Measurements from ENCODE around the gene TRAF3IP1. TPM values are rescaled to one million over a fixed set of nuclear protein-coding genes. Genes with fewer than 3 reads are reported as not detected.
A peak's percentile ranks its signal among the peaks of the same experiment; 100 is the strongest.

The TRAF3IP1 gene
- total RNA-seq, 1 donor from 2014 or later, result 9.4 TPM

DNA sequence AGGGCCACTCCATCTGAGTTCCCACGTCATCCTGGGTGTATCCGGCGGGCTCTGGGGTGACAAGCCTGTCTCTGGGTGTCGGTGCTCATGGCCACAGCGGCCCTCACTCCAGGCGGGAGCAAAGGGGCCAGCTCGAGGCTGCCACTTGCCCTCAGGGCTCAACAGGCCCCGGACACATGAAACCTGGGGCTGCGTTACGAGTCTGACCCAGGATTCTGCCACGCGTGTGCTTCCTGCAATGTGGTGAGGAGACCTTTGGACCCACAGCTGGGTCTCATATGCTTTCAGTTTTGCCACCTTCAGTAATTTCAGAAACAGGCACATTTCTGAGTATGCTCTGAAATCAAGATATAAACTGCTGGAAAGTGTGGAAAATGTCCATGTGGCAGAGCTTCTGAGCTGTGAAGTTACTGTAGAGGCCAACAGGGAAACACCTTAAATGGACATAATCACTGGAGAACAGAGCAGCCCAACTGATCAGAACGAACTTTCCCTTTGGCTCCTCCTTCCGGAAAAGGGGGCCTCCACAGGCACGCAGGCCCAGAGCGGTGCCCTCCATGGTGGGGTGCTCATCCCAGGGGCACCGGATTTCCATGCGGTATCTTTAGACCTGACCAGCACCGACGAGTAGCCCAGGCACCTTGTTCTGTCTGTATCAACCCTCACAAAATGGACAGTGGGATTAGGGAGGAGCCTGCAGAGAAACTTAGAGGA, 46.0 kb upstream of the TRAF3IP1 start:
- Histone ChIP-seq H3K27me3 (ENCODE audit: control insufficient read depth, insufficient read depth, low read length) (no peaks in the 10 kb centered on the region), H3K36me3 (ENCODE audit: control insufficient read depth, insufficient read depth, low read length) (no peaks in the 10 kb centered on the region), H3K4me3 (ENCODE audit: low read depth, low read length) (no peak overlapping the region)
- TF ChIP-seq, protein P1, sequence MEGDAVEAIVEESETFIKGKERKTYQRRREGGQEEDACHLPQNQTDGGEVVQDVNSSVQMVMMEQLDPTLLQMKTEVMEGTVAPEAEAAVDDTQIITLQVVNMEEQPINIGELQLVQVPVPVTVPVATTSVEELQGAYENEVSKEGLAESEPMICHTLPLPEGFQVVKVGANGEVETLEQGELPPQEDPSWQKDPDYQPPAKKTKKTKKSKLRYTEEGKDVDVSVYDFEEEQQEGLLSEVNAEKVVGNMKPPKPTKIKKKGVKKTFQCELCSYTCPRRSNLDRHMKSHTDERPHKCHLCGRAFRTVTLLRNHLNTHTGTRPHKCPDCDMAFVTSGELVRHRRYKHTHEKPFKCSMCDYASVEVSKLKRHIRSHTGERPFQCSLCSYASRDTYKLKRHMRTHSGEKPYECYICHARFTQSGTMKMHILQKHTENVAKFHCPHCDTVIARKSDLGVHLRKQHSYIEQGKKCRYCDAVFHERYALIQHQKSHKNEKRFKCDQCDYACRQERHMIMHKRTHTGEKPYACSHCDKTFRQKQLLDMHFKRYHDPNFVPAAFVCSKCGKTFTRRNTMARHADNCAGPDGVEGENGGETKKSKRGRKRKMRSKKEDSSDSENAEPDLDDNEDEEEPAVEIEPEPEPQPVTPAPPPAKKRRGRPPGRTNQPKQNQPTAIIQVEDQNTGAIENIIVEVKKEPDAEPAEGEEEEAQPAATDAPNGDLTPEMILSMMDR (IDR thresholded peaks at IDR 0.05; ENCODE audit: insufficient read depth, low read length, poor library complexity, severe bottlenecking), result no peak
- no peak for DNase-seq (ENCODE audit: low read depth)

DNA sequence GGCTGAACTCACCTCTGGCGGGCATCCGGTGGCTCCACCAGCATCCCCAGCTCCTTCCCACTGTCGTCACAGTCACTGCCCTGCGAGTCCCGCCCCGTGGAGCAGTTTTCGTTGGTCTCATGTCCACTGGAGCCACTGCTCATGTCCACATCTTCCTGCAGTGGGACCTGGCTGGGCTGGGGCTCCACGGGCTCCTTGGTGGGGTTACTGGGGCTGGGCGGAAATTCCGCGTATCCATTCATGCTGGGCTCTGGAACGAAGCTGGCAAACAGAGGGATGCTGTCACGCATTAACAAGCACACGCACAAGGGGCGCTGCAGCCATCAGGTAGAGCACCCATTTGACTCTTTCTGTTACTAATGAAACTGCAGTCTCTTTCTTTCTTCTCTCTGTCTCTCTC, 42.6 kb upstream of the TRAF3IP1 start:
- TF ChIP-seq, protein P1 (IDR thresholded peaks at IDR 0.05; ENCODE audit: insufficient read depth, low read length, poor library complexity, severe bottlenecking), result peak; percentile 42
- Histone ChIP-seq H3K36me3 (ENCODE audit: control insufficient read depth, insufficient read depth, low read length) (no peaks in the 10 kb centered on the region), H3K4me3 (ENCODE audit: low read depth, low read length) (no peak overlapping the region), H3K27me3 (ENCODE audit: control insufficient read depth, insufficient read depth, low read length) (no peaks in the 10 kb centered on the region)
- no peak for DNase-seq (ENCODE audit: low read depth)

DNA sequence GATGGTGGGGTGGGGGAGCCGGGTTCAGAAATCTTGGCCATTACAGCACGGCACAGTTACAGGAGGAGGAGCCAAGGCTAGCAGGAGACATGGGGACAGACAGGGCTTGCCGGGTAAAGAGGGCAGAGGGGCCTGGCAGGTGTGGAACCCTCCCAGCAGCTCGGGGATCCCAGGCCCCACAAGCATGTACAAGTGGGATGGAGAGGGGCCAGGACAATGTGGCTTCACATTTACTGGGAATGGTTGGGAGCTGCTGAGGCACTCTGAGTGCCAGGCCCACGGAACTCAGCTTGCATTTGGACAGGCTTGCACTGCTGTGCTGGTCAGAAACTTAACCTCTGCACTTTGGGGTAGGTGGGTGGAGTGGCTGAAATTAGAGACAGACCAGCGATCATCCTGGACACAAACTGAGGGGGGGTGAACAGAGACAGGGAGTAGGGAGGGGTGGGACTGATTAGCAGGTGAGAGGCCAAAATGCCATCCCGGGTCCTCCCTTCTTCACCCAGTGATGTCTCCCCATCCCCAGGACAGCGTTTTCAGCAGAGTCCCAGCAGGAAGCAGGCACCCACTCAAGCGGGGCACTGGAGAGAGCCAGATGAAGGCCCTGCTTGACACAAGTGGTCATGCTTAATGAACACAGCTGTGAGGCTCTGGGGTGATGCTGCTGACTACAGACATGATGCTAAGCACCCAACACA, 41.5 kb upstream of the TRAF3IP1 start:
- TF ChIP-seq, protein P1 (IDR thresholded peaks at IDR 0.05; ENCODE audit: insufficient read depth, low read length, poor library complexity, severe bottlenecking), result no peak
- H3K36me3 ChIP-seq (ENCODE audit: control insufficient read depth, insufficient read depth, low read length), result no peaks in the 10 kb centered on the region
- no peak for DNase-seq (ENCODE audit: low read depth)
- H3K27me3 ChIP-seq (ENCODE audit: control insufficient read depth, insufficient read depth, low read length), result no peaks in the 10 kb centered on the region
- H3K4me3 ChIP-seq (ENCODE audit: low read depth, low read length), result no peak overlapping the region

DNA sequence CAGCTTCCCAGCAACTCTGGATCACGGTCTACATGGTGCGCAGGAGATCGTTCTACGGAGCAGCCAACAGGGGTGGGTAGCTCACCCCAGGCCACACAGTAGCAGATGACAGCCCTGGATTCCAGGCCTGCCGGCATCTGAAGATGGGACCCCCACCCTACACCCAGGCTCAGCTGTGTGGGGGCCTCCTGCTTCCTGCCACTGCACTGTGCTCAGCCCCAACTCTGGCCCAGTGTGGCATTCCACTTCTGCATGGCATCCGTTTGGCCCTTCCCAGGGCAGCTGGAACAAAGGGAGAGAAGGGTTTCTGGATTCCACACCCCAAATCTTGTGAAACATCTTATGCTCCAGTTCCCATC, 41.0 kb upstream of the TRAF3IP1 start:
- Histone ChIP-seq H3K36me3 (ENCODE audit: control insufficient read depth, insufficient read depth, low read length) (no peaks in the 10 kb centered on the region), H3K27me3 (ENCODE audit: control insufficient read depth, insufficient read depth, low read length) (no peaks in the 10 kb centered on the region), H3K4me3 (ENCODE audit: low read depth, low read length) (no peak overlapping the region)
- no peak for DNase-seq (ENCODE audit: low read depth)
- TF ChIP-seq, protein P1 (IDR thresholded peaks at IDR 0.05; ENCODE audit: insufficient read depth, low read length, poor library complexity, severe bottlenecking), result no peak

DNA sequence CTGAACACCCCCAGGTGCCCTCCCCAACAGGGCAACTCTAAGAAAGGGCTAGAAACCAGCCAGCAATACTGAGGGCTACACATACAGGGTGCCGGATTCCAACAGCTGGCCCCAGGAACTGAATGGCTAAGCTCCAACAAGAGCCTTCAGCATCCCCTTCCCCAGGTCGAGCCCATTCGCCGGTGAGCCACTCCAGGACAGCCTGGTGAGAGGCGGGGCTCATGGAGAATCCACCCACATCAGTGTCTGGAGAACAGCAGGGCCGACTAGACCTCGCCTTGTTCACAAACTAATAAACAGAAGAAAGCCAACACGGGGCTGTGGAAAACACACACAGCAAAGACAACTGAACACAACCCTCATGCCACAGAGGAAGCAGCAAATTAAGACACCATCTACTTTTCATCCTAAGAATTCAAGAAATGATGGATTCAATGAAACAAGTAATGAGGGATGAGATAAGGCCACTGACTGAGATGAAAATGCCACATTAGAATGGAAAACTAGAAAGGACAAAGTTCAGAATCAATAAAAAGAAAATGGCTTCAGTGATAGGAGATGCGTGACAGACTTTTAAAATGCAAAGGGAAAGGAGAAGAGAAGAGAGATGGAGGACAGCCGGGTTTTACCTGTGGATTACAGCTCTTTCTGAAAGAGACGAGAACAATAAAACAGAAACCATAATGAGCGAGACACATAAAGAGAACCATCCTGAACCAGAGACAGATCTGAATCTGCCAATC, 40.1 kb upstream of the TRAF3IP1 start:
- TF ChIP-seq, protein P1 (IDR thresholded peaks at IDR 0.05; ENCODE audit: insufficient read depth, low read length, poor library complexity, severe bottlenecking), result no peak
- no peaks in the 10 kb centered on the region for H3K27me3 ChIP-seq (ENCODE audit: control insufficient read depth, insufficient read depth, low read length)
- DNase-seq (ENCODE audit: low read depth), result no peak
- H3K4me3 ChIP-seq (ENCODE audit: low read depth, low read length), result no peak overlapping the region
- no peaks in the 10 kb centered on the region for H3K36me3 ChIP-seq (ENCODE audit: control insufficient read depth, insufficient read depth, low read length)

Measured in kidney epithelial cell (primary cell).